B cell (primary cell): ENCODE data around the gene NUAK2. TPM values are rescaled to one million over a fixed set of nuclear protein-coding genes. Genes with fewer than 3 reads are reported as not detected.

Experiments
- ATAC-seq: fragments of 200-7000 bp; cut with Tn5 transposase; one replicate; pipeline ENCODE4 v1.10.0; 2021; ENCODE audit warnings: low read depth, mild to moderate bottlenecking, moderate number of reproducible peaks, moderate library complexity
- CTCF ChIA-PET: fragments of 350-600 bp; sonication (Branson Sonifier 250); formaldehyde crosslinking; loops from one replicate; lab custom pipeline; 2021; ENCODE audit warnings: antibody characterized with exemption, inconsistent platforms; lab: Charles Lee
- POLR2A ChIA-PET: fragments of 350-600 bp; sonication (Branson Sonifier 250); formaldehyde crosslinking; loops from one replicate; lab custom pipeline; 2021; ENCODE audit warnings: antibody characterized with exemption; lab: Charles Lee
- DNase-seq: peaks from one replicate; pipeline ENCODE4 v3.0.0; 2013
- H2AFZ ChIP-seq: 2 replicates; pipeline ENCODE4 v1.6.1; 2012; ENCODE audit warnings: mild to moderate bottlenecking, low read depth, low read length; ENCODE audit not compliant: insufficient read depth, poor library complexity, severe bottlenecking
- H3K27ac ChIP-seq, 2 donors: 1 replicate in 1 of 2; 2 replicates in 1 of 2; pipeline ENCODE4 v1.5.1; 2012 to 2013; ENCODE audit warnings: low read length in 2 of 2, mild to moderate bottlenecking in 2 of 2, moderate library complexity in 1 of 2
- H3K27me3 ChIP-seq, 4 experiments: fragments of 200-600 bp in 1 of 4; sonication (generic) in 1 of 4; replicated peaks in 1 of 4; 1 replicate in 2 of 4; 2 replicates in 2 of 4; pipeline versions ENCODE4 v1.6.1 to v1.7.0; 2013 to 2016; ENCODE audit warnings: low read length in 3 of 4, mild to moderate bottlenecking in 2 of 4, mixed read lengths in 1 of 4, moderate library complexity in 1 of 4; ENCODE audit not compliant: insufficient read depth in 4 of 4, control insufficient read depth in 3 of 4; ENCODE audit errors: control extremely low read depth in 1 of 4
- H3K36me3 ChIP-seq, 2 experiments: replicated peaks in 1 of 2; 1 replicate in 1 of 2; 2 replicates in 1 of 2; pipeline versions ENCODE4 v1.6.1 to v1.7.1; 2013; ENCODE audit warnings: low read length in 1 of 2; ENCODE audit not compliant: insufficient read depth in 2 of 2, control insufficient read depth in 1 of 2; ENCODE audit errors: control extremely low read depth in 1 of 2, extremely low read depth in 1 of 2
- H3K4me1 ChIP-seq, 2 donors: fragments of 200-600 bp in 1 of 2; sonication (generic) in 1 of 2; 1 replicate in 1 of 2; 2 replicates in 1 of 2; pipeline versions ENCODE4 v1.5.1 to v1.6.1; 2013 to 2017; ENCODE audit warnings: low read length in 2 of 2; ENCODE audit not compliant: control insufficient read depth in 2 of 2, insufficient read depth in 2 of 2
- H3K4me2 ChIP-seq: replicated peaks from 2 replicates; pipeline ENCODE3; 2012; ENCODE audit warnings: mild to moderate bottlenecking, low read depth, low read length; ENCODE audit not compliant: poor library complexity, severe bottlenecking
- H3K4me3 ChIP-seq, 5 experiments: fragments of 200-600 bp in 1 of 5; sonication (generic) in 1 of 5; 1 replicate in 3 of 5; 2 replicates in 2 of 5; pipeline versions ENCODE4 v1.5.1 to v1.7.0; 2011 to 2016; ENCODE audit warnings: low read length in 4 of 5, mild to moderate bottlenecking in 4 of 5, low read depth in 2 of 5, control low read depth in 1 of 5, moderate library complexity in 1 of 5; ENCODE audit not compliant: insufficient read depth in 1 of 5; ENCODE audit errors: control extremely low read depth in 1 of 5, extremely low read depth in 1 of 5
- H3K79me2 ChIP-seq: fragments of 200-600 bp; sonication (generic); one replicate; pipeline ENCODE4 v1.6.0; 2016; ENCODE audit warnings: low read length; ENCODE audit not compliant: control insufficient read depth, insufficient read depth
- H3K9ac ChIP-seq: fragments of 200-600 bp; sonication (generic); 2 replicates; pipeline ENCODE4 v1.6.1; 2017; ENCODE audit warnings: mild to moderate bottlenecking, low read length, moderate library complexity
- H3K9me3 ChIP-seq, 3 donors: one replicate each; pipeline versions ENCODE4 v1.6.1 to v1.7.1; 2013; ENCODE audit warnings: low read length in 2 of 3; ENCODE audit not compliant: control insufficient read depth in 2 of 3, insufficient read depth in 1 of 3; ENCODE audit errors: control extremely low read depth in 1 of 3
- H4K20me1 ChIP-seq: 2 replicates; pipeline ENCODE4 v1.6.0; 2012; ENCODE audit warnings: mild to moderate bottlenecking, low read length; ENCODE audit not compliant: insufficient read depth, control insufficient read depth, poor library complexity, severe bottlenecking
- H3K27ac Mint-ChIP-seq: one replicate; pipeline ENCODE4 v1.8.0; 2021; ENCODE audit warnings: mixed read lengths
- H3K27me3 Mint-ChIP-seq: one replicate; pipeline ENCODE4 v1.8.0; 2021; ENCODE audit warnings: mixed read lengths
- H3K4me1 Mint-ChIP-seq: one replicate; pipeline ENCODE4 v1.8.0; 2021; ENCODE audit warnings: mixed read lengths
- H3K4me3 Mint-ChIP-seq: one replicate; pipeline ENCODE4 v1.8.0; 2021; ENCODE audit warnings: mixed read lengths
- H3K9me3 Mint-ChIP-seq: one replicate; pipeline ENCODE4 v1.8.0; 2022; ENCODE audit warnings: mixed read lengths; ENCODE audit not compliant: insufficient read depth
- CTCF ChIP-seq: fragments of 200-600 bp; IDR thresholded peaks from one replicate; pipeline ENCODE4 v1.8.0; 2022; ENCODE audit warnings: antibody characterized with exemption, mild to moderate bottlenecking
- EZH2 ChIP-seq: IDR thresholded peaks from 2 replicates; pipeline ENCODE4 v1.6.1; 2012; ENCODE audit warnings: borderline replicate concordance, low read depth, mild to moderate bottlenecking, moderate library complexity, low read length; ENCODE audit not compliant: insufficient read depth, poor library complexity, severe bottlenecking
- WGBS: methylation state at CpG from one replicate; pipeline ENCODE4 v1.1.5; 2013; ENCODE audit warnings: missing lambda C conversion rate; ENCODE audit not compliant: insufficient coverage; 5-methylcytosine and 5-hydroxymethylcytosine counted together
- intact Hi-C: fragments of 100-400 bp; cut with micrococcal nuclease; formaldehyde crosslinking; loops from one replicate; pipeline ENCODE4 v1.10.0; 2022
- polyA plus RNA-seq: library from polyadenylated mRNA; depleted of rRNA; stranded (reverse); fragments of >200 nt; gene quantifications from 2 replicates; pipeline ENCODE4 v1.2.3, GENCODE V29; 2012
- total RNA-seq, 2 donors: library from RNA; stranded (reverse); fragments of 120-200 nt in 1 of 2; gene quantifications; 1 replicate in 1 of 2; 2 replicates in 1 of 2; pipeline versions ENCODE4 v1.2.3 to v1.2.4, GENCODE V29; 2013 to 2022

The NUAK2 gene
- total and polyA plus RNA-seq, 2 donors (not counting 1 experiment from before 2014, with no cell fraction given), result 37.9 to 102 TPM

DNA sequence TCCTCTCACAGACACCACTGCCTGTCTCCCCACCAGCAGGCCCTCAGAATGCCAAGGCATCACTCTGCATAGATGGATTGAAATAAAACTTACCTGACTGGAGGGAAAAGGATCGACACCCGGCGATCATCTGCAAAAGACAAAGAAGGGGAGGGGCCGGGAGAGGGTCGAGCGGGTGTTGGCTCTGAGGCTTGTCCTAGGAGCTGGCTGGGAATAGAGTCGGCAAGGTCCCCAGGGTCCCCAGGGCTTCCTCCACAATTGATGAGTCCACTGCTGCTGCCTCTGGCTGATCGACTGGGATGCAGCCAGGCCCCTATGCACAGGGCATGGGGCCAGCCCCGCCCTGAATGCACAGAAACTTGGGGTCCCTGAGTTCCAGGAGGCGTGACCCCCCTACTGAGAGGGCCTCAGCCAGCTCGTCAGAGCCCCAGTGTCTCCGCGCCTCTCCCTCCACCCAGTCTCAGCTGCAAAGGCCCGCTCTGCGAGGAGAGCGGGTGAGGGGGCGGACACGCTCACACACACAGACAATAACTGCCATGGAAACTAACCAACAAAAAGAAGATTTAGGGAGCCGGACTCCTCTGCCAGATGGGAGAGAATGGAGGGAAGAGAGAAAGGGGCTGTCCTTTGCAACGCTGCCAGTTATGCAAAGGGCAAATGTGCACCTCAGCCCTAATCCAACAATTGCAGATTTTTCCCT, 35.0 kb upstream of the NUAK2 start, which contains the start of gene KLHDC8A:
Gene KLHDC8A (minus strand): TSS at position 483 of the 700 bp plus-strand sequence. CDS start 13,318 bp downstream, outside the sequence.
- H3K4me2 ChIP-seq, result no peak within 1 kb of the TSS
- H3K27ac ChIP-seq, result no peak within 1 kb of the TSS
- Mint-ChIP-seq H3K4me3 (no peak within 1 kb of the TSS), H3K27me3 (peaks cover 19% of the 10 kb centered on the region), H3K27ac (no peak within 1 kb of the TSS), H3K9me3 (no peaks in the 10 kb centered on the region), H3K4me1 (peaks cover 9% of the 10 kb centered on the region)
- H3K27me3 ChIP-seq, result peaks cover 0 to 4% (median 0%) of the 10 kb centered on the region in 4 experiments
- H3K9me3 ChIP-seq, result no peaks in the 10 kb centered on the region
- no peak within 1 kb of the TSS for H2AFZ ChIP-seq
- H3K36me3 ChIP-seq, result no peaks in the 10 kb centered on the region
- intact Hi-C loops, result no loop called here
- no peak within 1 kb of the TSS for H3K9ac ChIP-seq
- TF ChIP-seq EZH2 (no peak), CTCF (no peak)
- H3K4me1 ChIP-seq, result peaks cover 0 to 5% of the 10 kb centered on the region in 2 donors
- CTCF ChIA-PET, result interaction anchor here (1.1 to 6.0 kb wide), 6 partner anchors 10 to 167 kb away, joined by 3 to 85 read pairs (median 8); no protein-coding TSS in a partner anchor
- H3K4me3 ChIP-seq, result no peak within 1 kb of the TSS
- no peak for ATAC-seq
- H4K20me1 ChIP-seq, result no peaks in the 10 kb centered on the region
- 80% methylated on average over 9 of the region's 20 CpGs for WGBS
- POLR2A ChIA-PET, result no interaction called here
- DNase-seq, result no peak
- no peaks in the 10 kb centered on the region for H3K79me2 ChIP-seq

DNA sequence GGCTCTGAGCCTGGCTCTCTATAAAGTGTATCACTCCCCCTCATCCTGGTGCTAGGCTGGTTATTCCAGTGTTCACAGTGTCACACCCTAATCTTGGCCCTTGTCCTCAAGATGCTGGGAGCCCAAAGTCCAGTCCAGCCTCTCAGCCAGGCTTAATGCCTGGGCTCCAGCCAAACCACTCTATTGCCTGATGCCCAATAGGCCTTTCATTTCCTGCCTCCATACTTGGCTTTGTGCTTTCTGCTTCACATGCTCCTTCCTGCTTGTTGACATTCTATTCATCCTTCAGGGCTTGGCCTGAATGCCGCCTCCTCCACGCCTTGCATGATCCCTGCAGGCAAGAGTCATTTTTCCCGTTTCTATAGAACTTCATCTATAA, 33.5 kb upstream of the NUAK2 start:
- no peaks in the 10 kb centered on the region for H4K20me1 ChIP-seq
- intact Hi-C loops, result loop anchor here (2.0 kb wide), 2 partner anchors 20 to 76 kb away; no protein-coding TSS in a partner anchor
- POLR2A ChIA-PET, result interaction anchor here (1.3 kb wide), 1 partner anchor 130 kb away, joined by 5 read pairs; no protein-coding TSS in a partner anchor
- Mint-ChIP-seq H3K27me3 (peaks cover 19% of the 10 kb centered on the region), H3K9me3 (no peaks in the 10 kb centered on the region), H3K4me3 (no peak overlapping the region), H3K27ac (no peak overlapping the region), H3K4me1 (peaks cover 22% of the 10 kb centered on the region)
- no peaks in the 10 kb centered on the region for H3K79me2 ChIP-seq
- 100% methylated on average over 2 of the region's 3 CpGs for whole genome bisulfite sequencing
- H3K27ac ChIP-seq, result no peak overlapping the region
- no peaks in the 10 kb centered on the region for H3K9me3 ChIP-seq
- H3K4me1 ChIP-seq, result peaks cover 9 to 14% of the 10 kb centered on the region in 2 donors
- peaks cover 0 to 4% (median 0%) of the 10 kb centered on the region in 4 experiments for H3K27me3 ChIP-seq
- TF ChIP-seq EZH2 (no peak), CTCF (no peak)
- CTCF ChIA-PET, result interaction anchor here (1.1 to 6.0 kb wide), 20 partner anchors 8 to 304 kb away, joined by 3 to 115 read pairs (median 8); no protein-coding TSS in a partner anchor
- no peaks in the 10 kb centered on the region for H3K36me3 ChIP-seq
- DNase-seq (no peak), ATAC-seq (no peak)
- no peak overlapping the region for H3K4me3 ChIP-seq
- H3K4me2 ChIP-seq, result no peak overlapping the region
- H3K9ac ChIP-seq, result no peak overlapping the region
- H2AFZ ChIP-seq, result no peak overlapping the region
